ENCODE data around the gene LRP1B. TPM values are rescaled to one million over a fixed set of nuclear protein-coding genes. Genes with fewer than 3 reads are reported as not detected.

LRP1B gene
- total RNA-seq, 1 donor from 2014 or later: 0.54 TPM

GRCh38 chr2:141259683-141260082 lies 871.1 kb downstream of the LRP1B start:
- no peak overlapping the region for H3K27ac Mint-ChIP-seq (ENCODE audit: unreplicated experiment)
- no peaks in the 10 kb centered on the region for H3K27me3 Mint-ChIP-seq (ENCODE audit: low read depth)
- no peaks in the 10 kb centered on the region for H3K36me3 Mint-ChIP-seq (ENCODE audit: low read depth)
- no peak overlapping the region for H3K4me3 Mint-ChIP-seq
- DNase-seq (ENCODE audit: low read depth, low spot score): no peak
- no peaks in the 10 kb centered on the region for H3K9me3 Mint-ChIP-seq
- no peaks in the 10 kb centered on the region for H3K4me1 Mint-ChIP-seq
- TF ChIP-seq, protein P1, sequence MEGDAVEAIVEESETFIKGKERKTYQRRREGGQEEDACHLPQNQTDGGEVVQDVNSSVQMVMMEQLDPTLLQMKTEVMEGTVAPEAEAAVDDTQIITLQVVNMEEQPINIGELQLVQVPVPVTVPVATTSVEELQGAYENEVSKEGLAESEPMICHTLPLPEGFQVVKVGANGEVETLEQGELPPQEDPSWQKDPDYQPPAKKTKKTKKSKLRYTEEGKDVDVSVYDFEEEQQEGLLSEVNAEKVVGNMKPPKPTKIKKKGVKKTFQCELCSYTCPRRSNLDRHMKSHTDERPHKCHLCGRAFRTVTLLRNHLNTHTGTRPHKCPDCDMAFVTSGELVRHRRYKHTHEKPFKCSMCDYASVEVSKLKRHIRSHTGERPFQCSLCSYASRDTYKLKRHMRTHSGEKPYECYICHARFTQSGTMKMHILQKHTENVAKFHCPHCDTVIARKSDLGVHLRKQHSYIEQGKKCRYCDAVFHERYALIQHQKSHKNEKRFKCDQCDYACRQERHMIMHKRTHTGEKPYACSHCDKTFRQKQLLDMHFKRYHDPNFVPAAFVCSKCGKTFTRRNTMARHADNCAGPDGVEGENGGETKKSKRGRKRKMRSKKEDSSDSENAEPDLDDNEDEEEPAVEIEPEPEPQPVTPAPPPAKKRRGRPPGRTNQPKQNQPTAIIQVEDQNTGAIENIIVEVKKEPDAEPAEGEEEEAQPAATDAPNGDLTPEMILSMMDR (conservative IDR thresholded peaks at IDR 0.05): no peak

DNA sequence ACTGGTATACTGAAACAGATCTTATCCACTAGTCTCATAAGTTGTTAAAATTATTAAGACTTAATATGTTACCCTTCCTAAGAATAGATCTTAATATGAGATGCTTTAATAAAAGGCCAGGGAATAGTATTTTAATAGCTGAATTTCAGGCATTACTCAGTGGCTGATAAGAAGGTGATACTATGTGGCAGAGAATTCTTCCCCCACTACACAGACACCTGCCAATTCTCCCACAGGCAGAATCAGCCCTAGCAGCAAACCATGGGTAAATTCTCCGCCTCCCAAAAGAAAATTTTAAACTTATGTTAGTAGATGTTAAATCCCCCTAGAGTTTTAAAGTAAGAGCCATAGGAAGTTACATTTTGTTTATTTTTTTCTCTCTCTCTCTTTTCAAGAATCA lies 888.8 kb downstream of the LRP1B start:
- Mint-ChIP-seq H3K9me3 (no peaks in the 10 kb centered on the region), H3K27ac (ENCODE audit: unreplicated experiment) (peak overlapping the region; percentile 39), H3K36me3 (ENCODE audit: low read depth) (no peaks in the 10 kb centered on the region), H3K4me3 (no peak overlapping the region), H3K4me1 (no peaks in the 10 kb centered on the region), H3K27me3 (ENCODE audit: low read depth) (no peaks in the 10 kb centered on the region)
- no peak for DNase-seq (ENCODE audit: low read depth, low spot score)
- TF ChIP-seq, protein P1 (conservative IDR thresholded peaks at IDR 0.05): no peak

DNA sequence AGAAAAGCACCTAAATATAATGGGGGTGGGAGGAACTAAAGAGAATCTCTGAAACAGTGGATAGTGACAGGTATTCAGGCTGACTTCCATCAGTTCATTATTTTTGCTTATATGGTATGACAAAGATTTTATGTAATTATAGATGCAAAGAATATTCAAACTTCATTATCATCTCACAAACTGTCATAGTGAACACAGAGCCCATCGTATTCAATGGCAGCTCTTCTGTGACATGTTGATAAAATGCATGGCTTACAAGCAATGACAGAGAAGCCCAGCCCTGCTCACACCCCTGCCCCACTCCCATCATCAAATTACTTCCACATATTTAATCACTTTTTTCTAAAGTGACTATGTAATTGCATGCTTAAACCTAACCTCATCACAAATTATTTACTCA lies 904.3 kb downstream of the LRP1B start:
- H3K4me1 Mint-ChIP-seq: no peaks in the 10 kb centered on the region
- H3K36me3 Mint-ChIP-seq (ENCODE audit: low read depth): peaks cover 6% of the 10 kb centered on the region
- TF ChIP-seq, protein P1 (conservative IDR thresholded peaks at IDR 0.05): no peak
- peaks cover 18% of the 10 kb centered on the region for H3K9me3 Mint-ChIP-seq
- no peaks in the 10 kb centered on the region for H3K27me3 Mint-ChIP-seq (ENCODE audit: low read depth)
- H3K4me3 Mint-ChIP-seq: no peak overlapping the region
- no peak for DNase-seq (ENCODE audit: low read depth, low spot score)
- H3K27ac Mint-ChIP-seq (ENCODE audit: unreplicated experiment): no peak overlapping the region

- peaks cover 9% of the 10 kb centered on the region for H3K9me3 Mint-ChIP-seq
- DNase-seq (ENCODE audit: low read depth, low spot score): no peak
These were observed 923.8 kb downstream of the LRP1B start for GRCh38 chr2:141207036-141207385.

GRCh38 chr2:141201016-141201565 lies 929.7 kb downstream of the LRP1B start:
- Mint-ChIP-seq H3K36me3 (ENCODE audit: low read depth) (peaks cover 3% of the 10 kb centered on the region), H3K9me3 (peaks cover 7% of the 10 kb centered on the region), H3K27ac (ENCODE audit: unreplicated experiment) (no peak overlapping the region), H3K4me3 (no peak overlapping the region), H3K4me1 (no peaks in the 10 kb centered on the region), H3K27me3 (ENCODE audit: low read depth) (no peaks in the 10 kb centered on the region)
- DNase-seq (ENCODE audit: low read depth, low spot score): no peak
- TF ChIP-seq, protein P1 (conservative IDR thresholded peaks at IDR 0.05): no peak

More at GRCh38 chr2:141207036-141207385, 923.8 kb downstream of the LRP1B start:
- Mint-ChIP-seq H3K27ac (ENCODE audit: unreplicated experiment) (no peak overlapping the region), H3K27me3 (ENCODE audit: low read depth) (no peaks in the 10 kb centered on the region), H3K4me1 (no peaks in the 10 kb centered on the region), H3K4me3 (no peak overlapping the region), H3K36me3 (ENCODE audit: low read depth) (peaks cover 3% of the 10 kb centered on the region)
- TF ChIP-seq, protein P1 (conservative IDR thresholded peaks at IDR 0.05): no peak

Data from neural crest cell (in vitro differentiated cells).